ENCODE data around the gene CIB4.

GRCh38 chr2:26670931-26671460, 29.8 kb upstream of the CIB4 start:
- TF ChIP-seq CTCF (conservative IDR thresholded peaks at IDR 0.05; ENCODE audit: low read depth, low read length): no peak
- no peak for TF ChIP-seq EZH2 (IDR thresholded peaks at IDR 0.05; ENCODE audit: borderline replicate concordance, low read depth, low read length, poor library complexity, severe bottlenecking)
